NCI-H187 treated with DMSO at 0.1 percent for 48 hours (cell line): Measurements from ENCODE around the gene CASZ1.

Experiments used
- DNase-seq: peaks from one replicate; lab custom pipeline; 2025; lab: John Stamatoyannopoulos, UW

Gene CASZ1

GRCh38 chr1:10624256-10625050 is 172.0 kb downstream of the CASZ1 start:
- no peak for DNase-seq

- DNase-seq, result no peak
Observed at GRCh38 chr1:10623686-10624145, 172.7 kb downstream of the CASZ1 start.

DNA sequence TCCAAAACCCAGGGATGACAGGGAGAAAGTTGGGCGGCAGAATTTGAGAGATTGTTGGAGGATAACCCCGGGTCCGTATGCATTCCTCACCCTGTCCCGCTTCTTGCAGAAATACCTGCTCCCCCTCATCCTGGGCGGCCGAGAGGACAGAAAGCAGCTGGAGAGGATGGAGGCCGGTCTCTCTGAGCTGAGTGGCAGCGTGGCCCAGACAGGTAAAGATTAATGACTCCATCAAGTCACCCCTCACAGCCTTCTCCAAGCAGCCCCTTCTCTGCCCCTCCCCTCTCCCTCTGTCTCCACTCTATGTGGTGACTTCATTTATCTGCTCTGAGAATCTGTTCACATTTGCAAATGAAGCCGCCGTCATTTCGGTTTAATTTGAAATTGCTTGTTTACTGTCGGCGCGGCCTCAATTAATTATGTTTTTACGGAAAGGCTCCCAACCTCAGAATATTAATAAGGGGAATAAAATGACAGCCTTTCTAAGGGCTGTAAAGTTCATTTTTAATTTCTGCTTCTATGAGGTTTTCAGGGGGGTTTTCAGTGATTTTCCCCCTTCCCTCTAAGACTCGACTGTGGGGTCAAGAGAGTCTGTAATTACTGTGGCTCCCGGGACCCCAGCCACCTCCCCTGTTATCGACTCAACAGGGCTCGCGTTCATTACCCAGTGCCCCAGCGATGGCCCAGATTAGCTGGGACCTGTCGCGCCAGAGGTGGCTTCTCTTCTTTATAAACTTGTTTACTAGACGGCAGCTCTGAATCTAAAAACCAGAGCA is 173.3 kb downstream of the CASZ1 start:
- no peak for DNase-seq

GRCh38 chr1:10621906-10622305 is 174.5 kb downstream of the CASZ1 start:
- DNase-seq, result no peak

- DNase-seq, result no peak
Observed at GRCh38 chr1:10620776-10621175, 175.7 kb downstream of the CASZ1 start.

GRCh38 chr1:10617931-10618885 is 178.2 kb downstream of the CASZ1 start:
- no peak for DNase-seq

DNA sequence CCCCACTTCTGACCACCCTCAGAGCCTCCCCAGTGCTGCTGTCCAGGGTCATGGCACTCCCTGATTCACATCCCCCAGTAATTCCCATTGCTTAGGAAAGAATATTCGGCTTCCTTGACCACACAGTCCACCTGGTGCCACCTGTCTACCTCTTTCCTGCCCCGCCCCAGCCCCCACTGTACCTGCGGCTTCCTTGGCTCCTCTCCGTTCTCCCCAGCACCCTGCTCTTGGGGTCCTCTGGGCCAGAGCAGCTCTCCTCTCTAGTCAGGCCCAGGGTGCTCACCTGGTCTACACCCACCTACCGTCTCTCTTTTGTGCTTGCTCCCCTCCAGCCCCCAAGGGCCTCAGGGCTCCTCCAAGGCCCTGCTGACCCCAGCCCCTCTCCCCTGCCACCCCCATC is 179.1 kb downstream of the CASZ1 start:
- DNase-seq, result no peak

- DNase-seq, result no peak
Observed at GRCh38 chr1:10616696-10617095, 179.8 kb downstream of the CASZ1 start.

GRCh38 chr1:10615932-10616671 is 180.3 kb downstream of the CASZ1 start:
- no peak for DNase-seq

- DNase-seq, result no peak
Observed at GRCh38 chr1:10615332-10615731, 181.1 kb downstream of the CASZ1 start.

DNA sequence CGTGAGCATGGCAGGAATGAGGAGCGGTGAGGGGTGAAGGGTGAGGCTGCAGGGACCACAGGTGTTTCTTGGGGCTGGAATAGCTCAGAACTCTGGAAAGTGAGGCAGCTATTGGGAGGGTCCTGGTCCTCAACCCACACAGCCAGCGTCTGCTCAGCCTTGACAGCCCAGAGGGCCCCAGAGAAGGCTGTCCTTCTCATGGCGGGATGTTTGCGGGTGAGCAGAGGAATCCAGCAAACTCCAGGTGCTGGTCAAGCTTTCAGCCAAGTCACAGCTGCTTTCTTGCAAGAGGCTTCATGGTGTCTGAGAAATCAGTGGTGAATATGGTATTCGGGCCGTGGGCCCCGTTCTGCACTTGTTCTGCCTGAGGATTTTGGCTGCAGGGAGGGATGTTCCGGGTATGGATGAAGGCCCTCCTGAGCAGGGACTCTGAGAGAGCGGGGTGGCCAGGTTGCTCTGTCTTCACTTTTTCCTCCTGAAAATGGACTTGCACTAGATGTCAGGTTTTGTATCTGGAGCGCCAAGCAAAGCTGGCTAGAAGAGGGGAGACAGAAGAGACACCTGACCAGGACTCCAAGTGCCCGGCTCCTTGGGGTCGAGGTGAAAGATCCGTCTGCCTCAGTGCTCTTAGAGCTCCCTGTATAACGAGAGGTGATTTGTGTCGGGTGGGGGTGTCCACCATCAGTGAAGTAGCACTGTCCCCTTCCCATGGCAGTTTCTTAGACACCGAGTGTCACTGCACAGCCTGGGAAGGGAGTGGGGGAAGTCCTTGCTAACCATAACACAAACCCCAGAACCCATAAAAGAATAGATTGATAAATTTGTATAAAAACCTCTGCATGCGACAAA is 181.8 kb downstream of the CASZ1 start:
- no peak for DNase-seq

DNA sequence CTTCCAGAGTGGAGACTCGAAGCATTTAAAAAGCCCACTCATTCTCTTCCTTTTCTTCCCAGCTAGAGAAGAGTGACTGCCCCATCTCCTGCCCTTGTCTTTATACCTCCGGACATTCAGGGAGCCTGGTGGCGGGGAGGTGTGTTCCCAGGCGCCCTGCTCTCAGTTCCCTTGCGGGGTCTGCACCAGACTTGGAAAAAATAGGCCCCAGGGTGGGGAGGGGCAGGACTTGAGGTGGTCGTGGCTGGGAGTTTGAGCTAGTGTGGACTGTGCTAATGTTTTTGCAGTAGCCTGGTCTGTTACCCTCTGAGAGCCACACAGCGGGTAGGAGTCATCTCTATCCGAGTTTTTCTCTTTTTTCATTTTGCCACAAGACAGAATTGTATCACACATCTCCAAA is 182.6 kb downstream of the CASZ1 start:
- DNase-seq, result no peak

GRCh38 chr1:10613340-10613739 is 183.1 kb downstream of the CASZ1 start:
- no peak for DNase-seq

DNA sequence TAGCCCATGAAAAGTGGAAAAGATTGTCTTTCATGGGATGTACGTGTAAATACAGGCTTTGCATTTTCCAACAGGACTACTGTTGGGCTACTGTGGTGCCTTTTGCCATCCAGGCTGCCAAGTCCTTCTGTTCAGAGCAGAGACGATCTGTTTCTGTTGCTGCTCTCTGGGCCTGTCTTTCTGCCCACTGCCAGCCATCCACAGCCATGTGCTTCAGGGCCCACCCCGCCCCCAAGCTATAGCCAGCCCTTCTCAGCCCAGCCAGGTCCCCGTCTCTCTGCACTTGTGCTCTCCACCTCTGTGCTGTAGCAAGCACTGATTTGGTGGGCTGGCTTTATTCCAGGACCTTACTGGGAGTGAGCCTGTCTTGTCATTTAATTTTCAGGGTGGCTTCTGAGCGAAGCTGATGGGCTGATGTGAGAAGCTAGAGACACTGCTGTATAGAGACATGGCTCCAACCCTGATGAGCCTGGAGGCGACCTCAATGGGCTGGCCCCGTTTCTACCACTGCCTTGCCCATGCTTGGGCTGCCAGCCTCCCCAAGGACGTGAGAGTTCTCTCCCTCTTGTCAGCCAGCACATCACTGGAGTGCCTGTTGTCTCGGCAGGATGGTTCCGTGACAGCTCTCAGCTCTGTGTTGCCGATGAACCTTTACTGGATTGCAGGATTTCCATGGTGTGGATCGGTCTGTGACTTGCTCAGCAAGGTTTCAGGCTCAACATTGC is 183.8 kb downstream of the CASZ1 start:
- DNase-seq, result no peak

DNA sequence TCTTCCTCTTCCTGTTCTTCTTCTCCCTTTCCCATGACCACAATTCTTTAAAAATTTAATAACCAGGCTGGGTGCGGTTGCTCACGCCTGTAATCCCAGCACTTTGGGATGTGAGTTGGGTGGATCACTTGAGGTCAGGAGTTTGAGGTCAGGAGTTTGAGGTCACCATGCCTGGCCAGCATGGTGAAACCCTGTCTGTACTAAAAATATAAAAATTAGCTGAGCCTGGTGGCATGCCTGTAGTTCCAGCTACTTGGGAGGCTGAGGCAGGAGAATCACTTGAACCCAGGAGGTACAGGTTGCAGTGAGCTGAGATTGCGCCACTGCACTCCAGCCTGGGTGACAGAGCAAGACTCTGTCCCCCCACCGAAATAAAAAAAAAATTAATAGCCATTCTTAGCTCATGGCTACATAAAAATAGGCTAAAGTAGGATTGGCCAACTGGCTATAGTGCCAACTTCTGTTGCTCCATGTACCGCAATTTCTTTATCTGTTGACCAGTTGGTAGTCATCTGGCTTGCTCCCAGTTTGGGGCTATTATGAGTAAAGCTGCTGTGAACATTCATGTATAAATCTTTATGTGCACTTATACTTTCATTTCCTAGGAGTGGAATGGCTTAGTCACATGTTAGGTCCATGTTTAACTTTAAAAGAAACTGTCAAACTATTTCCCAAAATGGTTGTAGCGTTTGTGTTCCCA is 185.4 kb downstream of the CASZ1 start:
- DNase-seq, result no peak

DNA sequence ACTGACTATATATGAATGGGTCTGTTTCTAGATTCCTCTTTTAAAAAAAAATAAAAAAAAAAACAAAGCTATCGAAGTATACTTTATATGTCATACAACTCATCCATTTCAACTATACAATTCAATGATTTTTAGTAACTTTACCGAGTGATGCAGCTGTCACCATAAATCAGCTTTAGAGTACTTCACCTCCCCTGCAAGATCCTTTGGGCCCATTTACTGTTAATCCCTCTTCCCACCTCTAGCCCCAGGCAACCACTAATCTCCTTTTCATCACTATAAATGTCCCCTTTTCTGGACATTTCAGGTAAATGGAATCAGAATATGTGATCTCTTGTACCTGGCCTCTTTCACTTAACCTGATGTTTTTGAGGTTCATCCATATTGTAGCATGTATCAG is 187.8 kb downstream of the CASZ1 start:
- DNase-seq, result no peak

- no peak for DNase-seq
Observed at GRCh38 chr1:10607228-10607627, 189.2 kb downstream of the CASZ1 start.

- DNase-seq, result no peak
Observed at GRCh38 chr1:10606064-10606463, 190.4 kb downstream of the CASZ1 start.

DNA sequence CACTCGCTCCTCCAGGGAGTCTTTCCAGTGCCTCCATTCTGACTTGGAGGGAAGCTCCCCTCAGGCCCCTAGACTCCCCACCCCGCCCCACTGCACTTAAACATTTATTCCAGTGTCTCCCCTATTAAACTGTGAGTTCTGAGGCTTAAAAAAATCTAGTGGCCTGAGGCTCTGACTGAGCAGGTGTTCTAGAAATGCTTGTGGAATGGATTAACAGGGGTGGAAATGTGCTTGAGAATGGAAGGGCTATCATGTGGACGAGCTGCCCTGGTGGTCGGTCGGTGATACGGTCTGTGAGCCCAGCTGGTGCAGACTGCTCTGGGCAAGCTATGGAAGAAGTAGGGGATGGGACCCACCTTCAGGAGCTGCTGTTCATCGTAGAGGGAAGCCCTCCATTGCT is 191.5 kb downstream of the CASZ1 start:
- no peak for DNase-seq
